Right lobe of liver (tissue), 4 donors: ENCODE measurements around the gene GRM5.

Source experiments
- POLR2A ChIP-seq: fragments of 450-650 bp; IDR thresholded peaks from one replicate; pipeline ENCODE4 v1.6.1; 2017; ENCODE audit warnings: antibody characterized with exemption, mild to moderate bottlenecking
- TF ChIP-seq, protein P1 (sequence below), 4 donors: fragments of 200-600 bp in 3 of 4; fragments of 450-650 bp in 1 of 4; IDR thresholded peaks; one replicate each; pipeline versions ENCODE4 v1.5.1 to v1.8.0; 2016 to 2022; ENCODE audit warnings: antibody characterized with exemption in 4 of 4, mild to moderate bottlenecking in 2 of 4
- donor health status: DM: no; HTN: no; CAD: no.
- donor health status: DM: no; HTN: no; CAD: no.
- donor health status: DM: no; HTN: yes; CAD: no.

DNA sequence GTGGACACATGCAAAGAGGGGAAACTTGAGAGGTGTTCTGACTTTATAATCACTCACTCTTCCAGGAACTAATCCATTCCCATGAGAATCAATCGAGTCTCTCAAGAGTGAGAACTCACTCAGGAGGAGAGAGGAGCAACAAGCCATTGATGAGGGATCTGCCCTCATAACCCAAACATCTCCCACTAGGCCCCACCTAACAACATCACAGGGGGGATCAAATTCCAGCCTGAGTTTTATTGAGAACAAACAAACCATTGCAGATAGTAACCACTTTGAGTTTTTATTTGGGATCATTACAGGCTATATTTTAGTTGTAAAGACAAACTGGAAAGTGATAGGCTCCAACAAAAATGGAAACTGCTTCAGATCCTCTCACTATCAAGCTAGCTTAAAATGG is 399.4 kb downstream of the GRM5 start:
- TF ChIP-seq, protein P1, sequence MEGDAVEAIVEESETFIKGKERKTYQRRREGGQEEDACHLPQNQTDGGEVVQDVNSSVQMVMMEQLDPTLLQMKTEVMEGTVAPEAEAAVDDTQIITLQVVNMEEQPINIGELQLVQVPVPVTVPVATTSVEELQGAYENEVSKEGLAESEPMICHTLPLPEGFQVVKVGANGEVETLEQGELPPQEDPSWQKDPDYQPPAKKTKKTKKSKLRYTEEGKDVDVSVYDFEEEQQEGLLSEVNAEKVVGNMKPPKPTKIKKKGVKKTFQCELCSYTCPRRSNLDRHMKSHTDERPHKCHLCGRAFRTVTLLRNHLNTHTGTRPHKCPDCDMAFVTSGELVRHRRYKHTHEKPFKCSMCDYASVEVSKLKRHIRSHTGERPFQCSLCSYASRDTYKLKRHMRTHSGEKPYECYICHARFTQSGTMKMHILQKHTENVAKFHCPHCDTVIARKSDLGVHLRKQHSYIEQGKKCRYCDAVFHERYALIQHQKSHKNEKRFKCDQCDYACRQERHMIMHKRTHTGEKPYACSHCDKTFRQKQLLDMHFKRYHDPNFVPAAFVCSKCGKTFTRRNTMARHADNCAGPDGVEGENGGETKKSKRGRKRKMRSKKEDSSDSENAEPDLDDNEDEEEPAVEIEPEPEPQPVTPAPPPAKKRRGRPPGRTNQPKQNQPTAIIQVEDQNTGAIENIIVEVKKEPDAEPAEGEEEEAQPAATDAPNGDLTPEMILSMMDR (IDR thresholded peaks at IDR 0.05): no peak
- no peak for TF ChIP-seq POLR2A
